B cell (primary cell): ENCODE data around the gene VEGFB. TPM values are rescaled to one million over a fixed set of nuclear protein-coding genes. Genes with fewer than 3 reads are reported as not detected.
A peak's percentile ranks its signal among the peaks of the same experiment; 100 is the strongest.

Experiments
- ATAC-seq: fragments of 200-7000 bp; cut with Tn5 transposase; one replicate; pipeline ENCODE4 v1.10.0; 2021; ENCODE audit warnings: low read depth, mild to moderate bottlenecking, moderate number of reproducible peaks, moderate library complexity
- CTCF ChIA-PET: fragments of 350-600 bp; sonication (Branson Sonifier 250); formaldehyde crosslinking; loops from one replicate; lab custom pipeline; 2021; ENCODE audit warnings: antibody characterized with exemption, inconsistent platforms; lab: Charles Lee
- POLR2A ChIA-PET: fragments of 350-600 bp; sonication (Branson Sonifier 250); formaldehyde crosslinking; loops from one replicate; lab custom pipeline; 2021; ENCODE audit warnings: antibody characterized with exemption; lab: Charles Lee
- DNase-seq: peaks from one replicate; pipeline ENCODE4 v3.0.0; 2013
- H2AFZ ChIP-seq: 2 replicates; pipeline ENCODE4 v1.6.1; 2012; ENCODE audit warnings: mild to moderate bottlenecking, low read depth, low read length; ENCODE audit not compliant: insufficient read depth, poor library complexity, severe bottlenecking
- H3K27ac ChIP-seq, 2 donors: 1 replicate in 1 of 2; 2 replicates in 1 of 2; pipeline ENCODE4 v1.5.1; 2012 to 2013; ENCODE audit warnings: low read length in 2 of 2, mild to moderate bottlenecking in 2 of 2, moderate library complexity in 1 of 2
- H3K27me3 ChIP-seq, 4 experiments: fragments of 200-600 bp in 1 of 4; sonication (generic) in 1 of 4; replicated peaks in 1 of 4; 1 replicate in 2 of 4; 2 replicates in 2 of 4; pipeline versions ENCODE4 v1.6.1 to v1.7.0; 2013 to 2016; ENCODE audit warnings: low read length in 3 of 4, mild to moderate bottlenecking in 2 of 4, mixed read lengths in 1 of 4, moderate library complexity in 1 of 4; ENCODE audit not compliant: insufficient read depth in 4 of 4, control insufficient read depth in 3 of 4; ENCODE audit errors: control extremely low read depth in 1 of 4
- H3K36me3 ChIP-seq, 2 experiments: replicated peaks in 1 of 2; 1 replicate in 1 of 2; 2 replicates in 1 of 2; pipeline versions ENCODE4 v1.6.1 to v1.7.1; 2013; ENCODE audit warnings: low read length in 1 of 2; ENCODE audit not compliant: insufficient read depth in 2 of 2, control insufficient read depth in 1 of 2; ENCODE audit errors: control extremely low read depth in 1 of 2, extremely low read depth in 1 of 2
- H3K4me1 ChIP-seq, 2 donors: fragments of 200-600 bp in 1 of 2; sonication (generic) in 1 of 2; 1 replicate in 1 of 2; 2 replicates in 1 of 2; pipeline versions ENCODE4 v1.5.1 to v1.6.1; 2013 to 2017; ENCODE audit warnings: low read length in 2 of 2; ENCODE audit not compliant: control insufficient read depth in 2 of 2, insufficient read depth in 2 of 2
- H3K4me2 ChIP-seq: replicated peaks from 2 replicates; pipeline ENCODE3; 2012; ENCODE audit warnings: mild to moderate bottlenecking, low read depth, low read length; ENCODE audit not compliant: poor library complexity, severe bottlenecking
- H3K4me3 ChIP-seq, 5 experiments: fragments of 200-600 bp in 1 of 5; sonication (generic) in 1 of 5; 1 replicate in 3 of 5; 2 replicates in 2 of 5; pipeline versions ENCODE4 v1.5.1 to v1.7.0; 2011 to 2016; ENCODE audit warnings: low read length in 4 of 5, mild to moderate bottlenecking in 4 of 5, low read depth in 2 of 5, control low read depth in 1 of 5, moderate library complexity in 1 of 5; ENCODE audit not compliant: insufficient read depth in 1 of 5; ENCODE audit errors: control extremely low read depth in 1 of 5, extremely low read depth in 1 of 5
- H3K79me2 ChIP-seq: fragments of 200-600 bp; sonication (generic); one replicate; pipeline ENCODE4 v1.6.0; 2016; ENCODE audit warnings: low read length; ENCODE audit not compliant: control insufficient read depth, insufficient read depth
- H3K9ac ChIP-seq: fragments of 200-600 bp; sonication (generic); 2 replicates; pipeline ENCODE4 v1.6.1; 2017; ENCODE audit warnings: mild to moderate bottlenecking, low read length, moderate library complexity
- H3K9me3 ChIP-seq, 3 donors: one replicate each; pipeline versions ENCODE4 v1.6.1 to v1.7.1; 2013; ENCODE audit warnings: low read length in 2 of 3; ENCODE audit not compliant: control insufficient read depth in 2 of 3, insufficient read depth in 1 of 3; ENCODE audit errors: control extremely low read depth in 1 of 3
- H4K20me1 ChIP-seq: 2 replicates; pipeline ENCODE4 v1.6.0; 2012; ENCODE audit warnings: mild to moderate bottlenecking, low read length; ENCODE audit not compliant: insufficient read depth, control insufficient read depth, poor library complexity, severe bottlenecking
- H3K27ac Mint-ChIP-seq: one replicate; pipeline ENCODE4 v1.8.0; 2021; ENCODE audit warnings: mixed read lengths
- H3K27me3 Mint-ChIP-seq: one replicate; pipeline ENCODE4 v1.8.0; 2021; ENCODE audit warnings: mixed read lengths
- H3K4me1 Mint-ChIP-seq: one replicate; pipeline ENCODE4 v1.8.0; 2021; ENCODE audit warnings: mixed read lengths
- H3K4me3 Mint-ChIP-seq: one replicate; pipeline ENCODE4 v1.8.0; 2021; ENCODE audit warnings: mixed read lengths
- H3K9me3 Mint-ChIP-seq: one replicate; pipeline ENCODE4 v1.8.0; 2022; ENCODE audit warnings: mixed read lengths; ENCODE audit not compliant: insufficient read depth
- EZH2 ChIP-seq: IDR thresholded peaks from 2 replicates; pipeline ENCODE4 v1.6.1; 2012; ENCODE audit warnings: borderline replicate concordance, low read depth, mild to moderate bottlenecking, moderate library complexity, low read length; ENCODE audit not compliant: insufficient read depth, poor library complexity, severe bottlenecking
- WGBS: methylation state at CpG from one replicate; pipeline ENCODE4 v1.1.5; 2013; ENCODE audit warnings: missing lambda C conversion rate; ENCODE audit not compliant: insufficient coverage; 5-methylcytosine and 5-hydroxymethylcytosine counted together
- intact Hi-C: fragments of 100-400 bp; cut with micrococcal nuclease; formaldehyde crosslinking; loops from one replicate; pipeline ENCODE4 v1.10.0; 2022
- polyA plus RNA-seq: library from polyadenylated mRNA; depleted of rRNA; stranded (reverse); fragments of >200 nt; gene quantifications from 2 replicates; pipeline ENCODE4 v1.2.3, GENCODE V29; 2012
- total RNA-seq, 2 donors: library from RNA; stranded (reverse); fragments of 120-200 nt in 1 of 2; gene quantifications; 1 replicate in 1 of 2; 2 replicates in 1 of 2; pipeline versions ENCODE4 v1.2.3 to v1.2.4, GENCODE V29; 2013 to 2022
- TF ChIP-seq, protein P1 (sequence below): fragments of 200-600 bp; IDR thresholded peaks from one replicate; pipeline ENCODE4 v1.8.0; 2022; ENCODE audit warnings: antibody characterized with exemption, mild to moderate bottlenecking

The VEGFB gene
- total and polyA plus RNA-seq, 2 donors (not counting 1 experiment from before 2014, with no cell fraction given): 56.4 to 152 TPM

DNA sequence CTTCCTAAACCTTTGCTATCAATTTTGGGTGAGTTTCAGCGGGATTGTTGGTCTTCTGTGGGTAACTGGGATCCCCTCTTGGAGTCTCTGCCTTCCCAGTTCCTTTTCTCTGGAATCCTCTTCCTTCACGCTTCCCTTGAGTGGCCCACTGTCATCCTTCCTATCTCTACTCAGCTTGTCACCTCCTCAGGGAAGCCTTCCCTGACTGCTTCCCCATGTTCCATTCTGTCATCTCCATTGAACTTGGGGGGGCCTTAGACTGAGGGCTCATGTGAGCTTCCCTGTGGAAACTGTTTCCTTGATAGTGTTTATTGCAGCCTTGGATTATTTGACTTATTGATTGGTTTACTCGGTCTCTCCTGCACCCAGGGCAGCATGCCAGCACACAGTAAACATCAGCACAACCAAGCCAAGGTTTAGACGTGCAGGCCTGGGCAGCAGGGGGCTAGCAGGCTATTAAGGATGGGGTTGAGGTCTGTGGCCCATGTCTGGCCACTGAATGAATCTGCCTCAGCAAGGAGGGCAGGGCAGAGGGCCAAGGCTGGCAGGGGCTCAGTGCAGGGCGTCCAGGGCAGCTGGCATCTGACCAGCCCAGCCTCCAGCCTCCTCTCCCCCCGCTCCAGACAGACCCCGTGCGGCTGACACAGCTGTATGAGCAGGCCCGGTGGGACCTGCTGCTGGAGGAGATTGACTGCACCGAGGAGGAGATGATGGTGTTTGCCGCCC lies 15.6 kb upstream of the VEGFB start:
- DNase-seq: no peak
- Histone ChIP-seq H3K79me2 (peaks cover 20% of the 10 kb centered on the region), H3K27me3 (no peaks in the 10 kb centered on the region), H3K4me3 (no peak overlapping the region), H3K9ac (no peak overlapping the region), H3K36me3 (peaks cover 0 to 56% of the 10 kb centered on the region in 2 experiments), H3K27ac (peak overlapping the region in 1 of 2 donors; percentile 1), H4K20me1 (peaks cover 30% of the 10 kb centered on the region), H2AFZ (no peak overlapping the region), H3K9me3 (no peaks in the 10 kb centered on the region), H3K4me1 (peaks cover 3 to 14% of the 10 kb centered on the region in 2 donors), H3K4me2 (no peak overlapping the region)
- H3K27ac Mint-ChIP-seq: no peak overlapping the region
- ATAC-seq: no peak
- H3K4me1 Mint-ChIP-seq: peaks cover 15% of the 10 kb centered on the region
- TF ChIP-seq, protein P1, sequence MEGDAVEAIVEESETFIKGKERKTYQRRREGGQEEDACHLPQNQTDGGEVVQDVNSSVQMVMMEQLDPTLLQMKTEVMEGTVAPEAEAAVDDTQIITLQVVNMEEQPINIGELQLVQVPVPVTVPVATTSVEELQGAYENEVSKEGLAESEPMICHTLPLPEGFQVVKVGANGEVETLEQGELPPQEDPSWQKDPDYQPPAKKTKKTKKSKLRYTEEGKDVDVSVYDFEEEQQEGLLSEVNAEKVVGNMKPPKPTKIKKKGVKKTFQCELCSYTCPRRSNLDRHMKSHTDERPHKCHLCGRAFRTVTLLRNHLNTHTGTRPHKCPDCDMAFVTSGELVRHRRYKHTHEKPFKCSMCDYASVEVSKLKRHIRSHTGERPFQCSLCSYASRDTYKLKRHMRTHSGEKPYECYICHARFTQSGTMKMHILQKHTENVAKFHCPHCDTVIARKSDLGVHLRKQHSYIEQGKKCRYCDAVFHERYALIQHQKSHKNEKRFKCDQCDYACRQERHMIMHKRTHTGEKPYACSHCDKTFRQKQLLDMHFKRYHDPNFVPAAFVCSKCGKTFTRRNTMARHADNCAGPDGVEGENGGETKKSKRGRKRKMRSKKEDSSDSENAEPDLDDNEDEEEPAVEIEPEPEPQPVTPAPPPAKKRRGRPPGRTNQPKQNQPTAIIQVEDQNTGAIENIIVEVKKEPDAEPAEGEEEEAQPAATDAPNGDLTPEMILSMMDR: no peak
- no peak for TF ChIP-seq EZH2
- POLR2A ChIA-PET: interaction anchor here (0.8 to 0.9 kb wide), 2 partner anchors 8 to 13 kb away, joined by 3 to 8 read pairs; no protein-coding TSS in a partner anchor
- intact Hi-C loops: no loop called here
- WGBS: 95% methylated on average over 6 of the region's 11 CpGs
- no peak overlapping the region for H3K4me3 Mint-ChIP-seq
- no peaks in the 10 kb centered on the region for H3K27me3 Mint-ChIP-seq
- no peaks in the 10 kb centered on the region for H3K9me3 Mint-ChIP-seq
- CTCF ChIA-PET: interaction anchor here (2.1 to 6.9 kb wide), 2 partner anchors 13 to 32 kb away, joined by 8 to 62 read pairs; partner anchors contain the start of genes FERMT3 and PLCB3

DNA sequence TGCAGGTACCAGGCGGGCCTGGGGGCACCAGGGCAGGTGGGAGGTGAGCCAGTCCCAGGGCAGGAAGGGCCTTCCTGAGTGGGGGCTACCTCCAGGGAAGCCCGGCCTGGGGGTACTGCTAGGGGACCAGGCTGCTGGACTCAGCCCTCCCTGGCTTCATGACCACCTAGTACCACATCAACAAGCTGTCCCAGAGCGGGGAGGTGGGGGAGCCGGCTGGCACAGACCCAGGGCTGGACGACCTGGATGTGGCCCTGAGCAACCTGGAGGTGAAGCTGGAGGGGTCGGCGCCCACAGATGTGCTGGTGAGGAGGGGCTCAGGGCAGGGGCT lies 15.1 kb upstream of the VEGFB start:
- H3K36me3 ChIP-seq: peaks cover 0 to 60% of the 10 kb centered on the region in 2 experiments
- TF ChIP-seq, protein P1: no peak
- TF ChIP-seq EZH2: no peak
- H3K27ac Mint-ChIP-seq: no peak overlapping the region

More for the DNA sequence above, 15.1 kb upstream of the VEGFB start:
- WGBS: 96% methylated on average over 5 of the region's 7 CpGs
- Mint-ChIP-seq H3K27me3 (no peaks in the 10 kb centered on the region), H3K4me1 (peaks cover 15% of the 10 kb centered on the region), H3K4me3 (no peak overlapping the region), H3K9me3 (no peaks in the 10 kb centered on the region)
- Histone ChIP-seq H3K9ac (no peak overlapping the region), H2AFZ (no peak overlapping the region), H3K4me3 (no peak overlapping the region), H3K27me3 (no peaks in the 10 kb centered on the region), H3K9me3 (no peaks in the 10 kb centered on the region), H4K20me1 (peaks cover 30% of the 10 kb centered on the region), H3K4me2 (no peak overlapping the region), H3K4me1 (peaks cover 3 to 14% of the 10 kb centered on the region in 2 donors), H3K27ac (peak overlapping the region in 1 of 2 donors; percentile 1), H3K79me2 (peaks cover 20% of the 10 kb centered on the region)
- no peak for DNase-seq
- POLR2A ChIA-PET: interaction anchor here (0.8 kb wide), 1 partner anchor 13 kb away, joined by 3 read pairs; no protein-coding TSS in a partner anchor
- no peak for ATAC-seq
- intact Hi-C loops: no loop called here
- CTCF ChIA-PET: interaction anchor here (6.9 kb wide), 1 partner anchor 13 kb away, joined by 62 read pairs; the partner anchor contains the start of gene FERMT3
